HL-60 (cell line): ENCODE data around the gene FMO3.

Experiments used
- DNase-seq, 2 experiments: peaks; one replicate each; pipeline ENCODE4 v3.0.0-alpha.2; 2010 to 2020; ENCODE audit warnings: low read depth in 1 of 2, low spot score in 1 of 2
- H3K27ac ChIP-seq: fragments of 250-450 bp; sonication (Bioruptor Pico); replicated peaks from 2 replicates; pipeline ENCODE4 v1.5.1; 2020; ENCODE audit warnings: mild to moderate bottlenecking, moderate library complexity
- H3K27me3 ChIP-seq: fragments of 250-450 bp; sonication (Bioruptor Pico); 2 replicates; pipeline ENCODE4 v1.5.1; 2021; ENCODE audit warnings: mild to moderate bottlenecking, moderate library complexity; ENCODE audit not compliant: insufficient read depth, poor library complexity, severe bottlenecking
- H3K4me3 ChIP-seq: replicated peaks from 2 replicates; pipeline ENCODE4 v1.5.1; 2011; ENCODE audit warnings: mild to moderate bottlenecking, control low read depth, low read length; ENCODE audit not compliant: insufficient read depth
- GABPA ChIP-seq: IDR thresholded peaks from 2 replicates; pipeline ENCODE4 v1.6.1; 2012; ENCODE audit warnings: low read depth
- POLR2AphosphoS5 ChIP-seq: IDR thresholded peaks from 2 replicates; pipeline ENCODE4 v1.6.1; 2012; ENCODE audit warnings: low read depth
- SPI1 ChIP-seq: IDR thresholded peaks from 2 replicates; pipeline ENCODE4 v1.6.1; 2012; ENCODE audit warnings: low read depth, mild to moderate bottlenecking, borderline replicate concordance
- TF ChIP-seq, protein P1 (sequence below): IDR thresholded peaks from 2 replicates; pipeline ENCODE4 v1.6.1; 2012; ENCODE audit warnings: low read depth; ENCODE audit not compliant: insufficient replicate concordance
- TF ChIP-seq, protein P2 (sequence below): IDR thresholded peaks from one replicate; pipeline ENCODE4 v1.5.1; 2011; ENCODE audit warnings: low read length, control low read depth, inconsistent platforms; ENCODE audit not compliant: insufficient read depth

Gene FMO3

DNA sequence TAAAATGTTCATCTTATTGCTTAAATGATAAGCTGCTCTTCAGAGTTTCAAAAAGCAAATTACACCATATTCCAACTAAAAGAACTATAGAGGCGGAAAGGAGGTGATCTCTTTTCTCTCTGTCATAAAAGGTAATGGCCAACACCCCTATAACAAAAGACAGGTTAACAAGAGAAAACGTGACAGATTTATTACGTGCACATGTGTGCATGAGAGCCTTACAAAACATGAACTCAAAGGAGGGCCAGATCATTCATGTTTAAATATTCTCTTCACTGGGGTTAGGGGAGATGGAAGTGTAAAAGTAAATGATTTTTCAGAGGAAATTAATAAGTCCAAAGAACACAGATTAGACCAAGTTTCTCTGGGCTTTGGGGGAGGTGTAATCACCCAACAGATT is 67.8 kb downstream of the FMO3 start:
- TF ChIP-seq GABPA: no peak
- no peak for TF ChIP-seq POLR2AphosphoS5
- DNase-seq: no peak
- no peak overlapping the region for H3K4me3 ChIP-seq
- H3K27ac ChIP-seq: no peak overlapping the region
- H3K27me3 ChIP-seq: no peaks in the 10 kb centered on the region

DNA sequence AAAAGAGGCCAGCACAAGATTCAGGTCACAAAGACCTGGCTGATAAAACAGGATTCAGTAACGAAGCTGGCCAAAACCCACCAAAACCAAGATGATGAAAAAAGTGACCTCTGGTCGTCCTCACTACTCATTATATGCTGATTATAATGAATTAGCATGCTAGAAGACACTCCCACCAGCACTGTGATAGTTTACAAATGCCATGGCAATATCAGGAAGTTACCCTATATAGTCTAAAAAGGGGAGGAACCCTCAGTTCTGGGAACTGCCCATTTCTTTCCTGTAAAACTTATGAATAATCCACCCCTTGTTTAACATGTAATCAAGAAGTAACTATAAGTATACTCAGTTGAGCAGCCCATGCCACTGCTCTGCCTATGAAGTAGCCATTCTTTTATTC is 68.4 kb downstream of the FMO3 start:
- no peak for DNase-seq
- Histone ChIP-seq H3K4me3 (no peak overlapping the region), H3K27me3 (no peaks in the 10 kb centered on the region), H3K27ac (no peak overlapping the region)
- TF ChIP-seq, protein P1, sequence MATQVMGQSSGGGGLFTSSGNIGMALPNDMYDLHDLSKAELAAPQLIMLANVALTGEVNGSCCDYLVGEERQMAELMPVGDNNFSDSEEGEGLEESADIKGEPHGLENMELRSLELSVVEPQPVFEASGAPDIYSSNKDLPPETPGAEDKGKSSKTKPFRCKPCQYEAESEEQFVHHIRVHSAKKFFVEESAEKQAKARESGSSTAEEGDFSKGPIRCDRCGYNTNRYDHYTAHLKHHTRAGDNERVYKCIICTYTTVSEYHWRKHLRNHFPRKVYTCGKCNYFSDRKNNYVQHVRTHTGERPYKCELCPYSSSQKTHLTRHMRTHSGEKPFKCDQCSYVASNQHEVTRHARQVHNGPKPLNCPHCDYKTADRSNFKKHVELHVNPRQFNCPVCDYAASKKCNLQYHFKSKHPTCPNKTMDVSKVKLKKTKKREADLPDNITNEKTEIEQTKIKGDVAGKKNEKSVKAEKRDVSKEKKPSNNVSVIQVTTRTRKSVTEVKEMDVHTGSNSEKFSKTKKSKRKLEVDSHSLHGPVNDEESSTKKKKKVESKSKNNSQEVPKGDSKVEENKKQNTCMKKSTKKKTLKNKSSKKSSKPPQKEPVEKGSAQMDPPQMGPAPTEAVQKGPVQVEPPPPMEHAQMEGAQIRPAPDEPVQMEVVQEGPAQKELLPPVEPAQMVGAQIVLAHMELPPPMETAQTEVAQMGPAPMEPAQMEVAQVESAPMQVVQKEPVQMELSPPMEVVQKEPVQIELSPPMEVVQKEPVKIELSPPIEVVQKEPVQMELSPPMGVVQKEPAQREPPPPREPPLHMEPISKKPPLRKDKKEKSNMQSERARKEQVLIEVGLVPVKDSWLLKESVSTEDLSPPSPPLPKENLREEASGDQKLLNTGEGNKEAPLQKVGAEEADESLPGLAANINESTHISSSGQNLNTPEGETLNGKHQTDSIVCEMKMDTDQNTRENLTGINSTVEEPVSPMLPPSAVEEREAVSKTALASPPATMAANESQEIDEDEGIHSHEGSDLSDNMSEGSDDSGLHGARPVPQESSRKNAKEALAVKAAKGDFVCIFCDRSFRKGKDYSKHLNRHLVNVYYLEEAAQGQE: no peak

DNA sequence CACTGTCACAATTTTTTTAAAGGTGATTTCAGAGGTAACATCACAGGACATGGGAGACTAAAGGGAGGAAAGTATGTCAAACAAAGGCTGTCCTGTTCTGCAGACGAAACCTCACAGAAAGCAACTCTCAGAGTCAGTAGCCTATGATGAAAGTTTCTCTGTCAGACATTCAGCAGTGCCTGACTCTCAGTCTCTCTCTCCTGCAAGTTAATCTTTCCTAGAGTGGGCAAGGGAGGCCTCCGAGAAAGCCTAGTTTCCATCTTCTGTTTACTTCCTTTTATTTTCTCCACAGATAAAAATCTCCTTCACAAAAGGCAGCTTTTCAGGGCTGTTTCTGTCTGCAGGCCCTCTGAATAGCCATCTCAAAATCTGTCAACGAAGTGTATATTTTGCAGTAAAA is 69.5 kb downstream of the FMO3 start:
- Histone ChIP-seq H3K27ac (no peak overlapping the region), H3K27me3 (no peaks in the 10 kb centered on the region), H3K4me3 (no peak overlapping the region)
- TF ChIP-seq, protein P2, sequence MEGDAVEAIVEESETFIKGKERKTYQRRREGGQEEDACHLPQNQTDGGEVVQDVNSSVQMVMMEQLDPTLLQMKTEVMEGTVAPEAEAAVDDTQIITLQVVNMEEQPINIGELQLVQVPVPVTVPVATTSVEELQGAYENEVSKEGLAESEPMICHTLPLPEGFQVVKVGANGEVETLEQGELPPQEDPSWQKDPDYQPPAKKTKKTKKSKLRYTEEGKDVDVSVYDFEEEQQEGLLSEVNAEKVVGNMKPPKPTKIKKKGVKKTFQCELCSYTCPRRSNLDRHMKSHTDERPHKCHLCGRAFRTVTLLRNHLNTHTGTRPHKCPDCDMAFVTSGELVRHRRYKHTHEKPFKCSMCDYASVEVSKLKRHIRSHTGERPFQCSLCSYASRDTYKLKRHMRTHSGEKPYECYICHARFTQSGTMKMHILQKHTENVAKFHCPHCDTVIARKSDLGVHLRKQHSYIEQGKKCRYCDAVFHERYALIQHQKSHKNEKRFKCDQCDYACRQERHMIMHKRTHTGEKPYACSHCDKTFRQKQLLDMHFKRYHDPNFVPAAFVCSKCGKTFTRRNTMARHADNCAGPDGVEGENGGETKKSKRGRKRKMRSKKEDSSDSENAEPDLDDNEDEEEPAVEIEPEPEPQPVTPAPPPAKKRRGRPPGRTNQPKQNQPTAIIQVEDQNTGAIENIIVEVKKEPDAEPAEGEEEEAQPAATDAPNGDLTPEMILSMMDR: no peak
- no peak for TF ChIP-seq GABPA
- TF ChIP-seq, protein P1: no peak
- TF ChIP-seq POLR2AphosphoS5: no peak
- DNase-seq: no peak

- no peak for DNase-seq
These were observed 70.1 kb downstream of the FMO3 start for GRCh38 chr1:171160639-171161354.

More at GRCh38 chr1:171160639-171161354, 70.1 kb downstream of the FMO3 start:
- Histone ChIP-seq H3K27ac (no peak overlapping the region), H3K4me3 (no peak overlapping the region), H3K27me3 (no peaks in the 10 kb centered on the region)
- TF ChIP-seq POLR2AphosphoS5 (no peak), SPI1 (no peak), GABPA (no peak)
- TF ChIP-seq, protein P2: no peak
- TF ChIP-seq, protein P1: no peak
